IMR-90 (cell line): ENCODE results near the gene ENPP7. TPM values are rescaled to one million over a fixed set of nuclear protein-coding genes. Genes with fewer than 3 reads are reported as not detected.

Experiments
- ATAC-seq: fragments of 200-7000 bp; cut with Tn5 transposase; 2 replicates; pipeline ENCODE4 v1.9.1; 2020; ENCODE audit warnings: low read depth, mild to moderate bottlenecking, moderate library complexity
- BruUV-seq: library from RNA; stranded (reverse); fragments of 400-500 nt; replicated peaks from 2 replicates; lab custom pipeline; 2021; lab: Mats Ljungman, UMichigan
- CTCF ChIA-PET: fragments of 300-600 bp; formaldehyde crosslinking; extraction: SDS; loops from one replicate; lab custom pipeline; 2021; ENCODE audit warnings: antibody characterized with exemption; lab: Yijun Ruan, JAX
- POLR2A ChIA-PET: fragments of 300-600 bp; sonication (Branson Sonifier 250); formaldehyde crosslinking; loops from one replicate; lab custom pipeline; 2022; ENCODE audit warnings: antibody characterized with exemption; ENCODE audit not compliant: unreplicated experiment; lab: Charles Lee
- DNase-seq: peaks from one replicate; pipeline ENCODE4 v3.0.0; 2013
- H2AFZ ChIP-seq: replicated peaks from 2 replicates; pipeline ENCODE3; 2013; ENCODE audit warnings: low read length, mild to moderate bottlenecking; ENCODE audit not compliant: poor library complexity
- H2AK5ac ChIP-seq: 2 replicates; pipeline ENCODE4 v1.6.1; 2013; ENCODE audit warnings: low read depth, low read length, inconsistent platforms
- H2AK9ac ChIP-seq: replicated peaks from 2 replicates; pipeline ENCODE3; 2013; ENCODE audit warnings: mild to moderate bottlenecking, low read depth, low read length, moderate library complexity; ENCODE audit not compliant: poor library complexity
- H2BK120ac ChIP-seq: 2 replicates; pipeline ENCODE4 v1.6.1; 2013; ENCODE audit warnings: low read depth, low read length, inconsistent platforms
- H2BK15ac ChIP-seq: 3 replicates; pipeline ENCODE4 v1.6.1; 2013; ENCODE audit warnings: low read depth, low read length, inconsistent platforms
- H2BK20ac ChIP-seq: 2 replicates; pipeline ENCODE4 v1.6.1; 2013; ENCODE audit warnings: low read depth, mild to moderate bottlenecking, inconsistent platforms, low read length, moderate library complexity
- H2BK5ac ChIP-seq: 2 replicates; pipeline ENCODE4 v1.6.1; 2013; ENCODE audit warnings: mild to moderate bottlenecking, low read depth, low read length, inconsistent platforms; ENCODE audit not compliant: poor library complexity, severe bottlenecking
- H3K14ac ChIP-seq: replicated peaks from 2 replicates; pipeline ENCODE4 v1.6.1; 2013; ENCODE audit warnings: low read depth, low read length, inconsistent platforms
- H3K18ac ChIP-seq: 2 replicates; pipeline ENCODE4 v1.6.1; 2013; ENCODE audit warnings: low read depth, low read length, control low read depth
- H3K23ac ChIP-seq: 2 replicates; pipeline ENCODE4 v1.6.1; 2013; ENCODE audit warnings: low read depth, low read length, inconsistent platforms
- H3K27ac ChIP-seq: 2 replicates; pipeline ENCODE4 v1.5.1; 2013; ENCODE audit warnings: mild to moderate bottlenecking, control low read depth, low read length; ENCODE audit not compliant: insufficient read depth
- H3K27me3 ChIP-seq: 2 replicates; pipeline ENCODE4 v1.6.1; 2013; ENCODE audit warnings: low read length; ENCODE audit not compliant: control insufficient read depth, insufficient read depth
- H3K36me3 ChIP-seq: 2 replicates; pipeline ENCODE4 v1.6.1; 2013; ENCODE audit warnings: low read length, mixed read lengths; ENCODE audit not compliant: control insufficient read depth, insufficient read depth
- H3K4ac ChIP-seq: 2 replicates; pipeline ENCODE4 v1.6.1; 2013; ENCODE audit warnings: low read depth, low read length, inconsistent platforms
- H3K4me1 ChIP-seq: 2 replicates; pipeline ENCODE4 v1.6.1; 2013; ENCODE audit warnings: low read length, mixed read lengths; ENCODE audit not compliant: control insufficient read depth, insufficient read depth
- H3K4me2 ChIP-seq: 2 replicates; pipeline ENCODE4 v1.6.1; 2013; ENCODE audit warnings: low read depth, mild to moderate bottlenecking, control low read depth, low read length, moderate library complexity
- H3K4me3 ChIP-seq: 2 replicates; pipeline ENCODE4 v1.5.1; 2013; ENCODE audit warnings: low read depth, mild to moderate bottlenecking, control low read depth, low read length, moderate library complexity; ENCODE audit not compliant: insufficient read depth
- H3K56ac ChIP-seq: 2 replicates; pipeline ENCODE4 v1.6.1; 2013; ENCODE audit warnings: low read length, inconsistent platforms; ENCODE audit not compliant: insufficient read depth; ENCODE audit errors: extremely low read depth
- H3K79me1 ChIP-seq, 2 experiments: 2 replicates each; pipeline ENCODE4 v1.6.1; 2013; ENCODE audit warnings: low read length in 2 of 2, inconsistent platforms in 1 of 2, low read depth in 1 of 2
- H3K9ac ChIP-seq: 2 replicates; pipeline ENCODE4 v1.6.1; 2013; ENCODE audit warnings: low read depth, low read length, control low read depth
- H3K9me1 ChIP-seq: 2 replicates; pipeline ENCODE4 v1.6.1; 2013; ENCODE audit warnings: low read length, inconsistent platforms; ENCODE audit not compliant: insufficient read depth
- H3K9me3 ChIP-seq: 2 replicates; pipeline ENCODE4 v1.6.1; 2013; ENCODE audit warnings: low read length; ENCODE audit not compliant: control insufficient read depth, insufficient read depth
- H4K20me1 ChIP-seq: 2 replicates; pipeline ENCODE4 v1.6.1; 2013; ENCODE audit warnings: low read length, inconsistent platforms; ENCODE audit not compliant: insufficient read depth
- H4K5ac ChIP-seq: 2 replicates; pipeline ENCODE4 v1.6.1; 2013; ENCODE audit warnings: mild to moderate bottlenecking, low read depth, low read length, control low read depth
- H4K8ac ChIP-seq, 2 experiments: 2 replicates each; pipeline ENCODE4 v1.6.1; 2013; ENCODE audit warnings: low read depth in 2 of 2, low read length in 2 of 2, control low read depth in 1 of 2, inconsistent platforms in 1 of 2
- H4K91ac ChIP-seq: 2 replicates; pipeline ENCODE4 v1.6.1; 2013; ENCODE audit warnings: low read depth, low read length, inconsistent platforms; ENCODE audit not compliant: insufficient read depth
- BHLHE40 ChIP-seq: fragments of 150-350 bp; IDR thresholded peaks from 2 replicates; pipeline ENCODE4 v1.6.1; 2016; ENCODE audit warnings: mild to moderate bottlenecking, low read depth, low read length
- CHD1 ChIP-seq: IDR thresholded peaks from 2 replicates; pipeline ENCODE4 v1.6.1; 2012; ENCODE audit warnings: low read depth, low read length, improper control_type of control experiment
- FOS ChIP-seq: fragments of 150-350 bp; IDR thresholded peaks from 2 replicates; pipeline ENCODE4 v1.6.1; 2016; ENCODE audit warnings: low read depth, low read length
- MAFK ChIP-seq: IDR thresholded peaks from 2 replicates; pipeline ENCODE4 v1.6.1; 2012; ENCODE audit warnings: low read depth, low read length, improper control_type of control experiment
- NFE2L2 ChIP-seq: fragments of 150-350 bp; IDR thresholded peaks from 2 replicates; pipeline ENCODE4 v1.6.1; 2016; ENCODE audit warnings: low read depth, mild to moderate bottlenecking, low read length
- POLR2A ChIP-seq: IDR thresholded peaks from 2 replicates; pipeline ENCODE4 v1.6.1; 2012; ENCODE audit warnings: mild to moderate bottlenecking, low read depth, low read length
- RAD21 ChIP-seq: IDR thresholded peaks from 2 replicates; pipeline ENCODE4 v1.6.1; 2012; ENCODE audit warnings: low read length, improper control_type of control experiment
- RCOR1 ChIP-seq: IDR thresholded peaks from 2 replicates; pipeline ENCODE4 v1.6.1; 2012; ENCODE audit warnings: mild to moderate bottlenecking, low read length, improper control_type of control experiment; ENCODE audit not compliant: insufficient replicate concordance
- RFX5 ChIP-seq: IDR thresholded peaks from 2 replicates; pipeline ENCODE4 v1.8.0; 2012; ENCODE audit warnings: low read depth, mild to moderate bottlenecking, low read length, moderate library complexity
- WGBS, 2 experiments: methylation state at CpG; one replicate each; pipeline versions ENCODE4 v1.1.5 to v1.1.7; 2013; ENCODE audit warnings: missing lambda C conversion rate in 2 of 2; ENCODE audit not compliant: insufficient read length in 1 of 2; ENCODE audit errors: extremely low coverage in 2 of 2; 5-methylcytosine and 5-hydroxymethylcytosine counted together
- dilution Hi-C: fragments of 300-500 bp; cut with HindIII; formaldehyde crosslinking; loops from one replicate; pipeline ENCODE4 v1.14.3; 2018; ENCODE audit warnings: low sequenced_read_pairs; ENCODE audit not compliant: unreplicated experiment
- in situ Hi-C: fragments of 300-500 bp; cut with MboI; formaldehyde crosslinking; loops from 3 replicates; pipeline ENCODE4 v1.14.3; 2019; ENCODE audit warnings: low sequenced_read_pairs, inconsistent platforms, mixed read lengths
- intact Hi-C: fragments of 100-400 bp; cut with micrococcal nuclease; formaldehyde crosslinking; loops from 2 replicates; pipeline ENCODE4 v1.10.0; 2022
- polyA plus RNA-seq, 3 experiments: library from polyadenylated mRNA; depleted of rRNA; stranded (reverse); fragments of >200 nt; gene quantifications; 2 replicates each; pipeline ENCODE4 v1.2.3, GENCODE V29; 2012; ENCODE audit warnings: low replicate concordance in 1 of 3
- total RNA-seq: library from RNA; depleted of rRNA; stranded (reverse); fragments of >200 nt; gene quantifications from 2 replicates; pipeline ENCODE4 v1.2.3, GENCODE V29; 2012
- TF ChIP-seq, protein P1 (sequence below): fragments of 150-350 bp; IDR thresholded peaks from 2 replicates; pipeline ENCODE4 v1.6.1; 2016; ENCODE audit warnings: low read depth, mild to moderate bottlenecking, low read length, moderate library complexity, borderline replicate concordance
- TF ChIP-seq, protein P2 (sequence below): conservative IDR thresholded peaks from 2 replicates; pipeline ENCODE4 v1.5.1; 2012; ENCODE audit warnings: mild to moderate bottlenecking, low read depth, low read length, improper control_type of control experiment

Gene ENPP7
- total and polyA plus RNA-seq, 2 of the 4 experiments (the other 2 are of a cell fraction): not detected

DNA sequence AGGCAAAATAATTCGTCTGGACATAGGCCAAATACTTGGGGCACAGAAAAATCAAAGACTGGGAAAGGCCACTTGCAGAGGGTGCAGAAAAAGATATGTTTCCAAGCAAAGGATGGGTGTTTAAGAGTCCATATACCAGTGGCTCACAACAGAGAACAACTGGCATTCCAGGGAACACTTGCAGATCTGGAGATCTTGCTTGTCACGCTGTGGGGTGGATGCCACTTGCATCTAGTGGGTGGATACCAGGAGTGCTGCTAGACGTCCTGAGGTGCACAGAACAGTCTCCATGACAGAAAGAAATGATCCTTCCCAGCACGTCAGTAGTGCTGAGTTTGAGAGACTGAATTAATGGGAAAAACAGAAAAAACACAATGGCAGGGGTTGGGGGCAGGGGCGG, 57.7 kb downstream of the ENPP7 start:
- no peak for ATAC-seq
- H3K79me1 ChIP-seq: no peaks in the 10 kb centered on the region
- no peak overlapping the region for H2BK120ac ChIP-seq
- DNase-seq: no peak
- H2BK5ac ChIP-seq: no peak overlapping the region
- H4K20me1 ChIP-seq: peaks cover 7% of the 10 kb centered on the region; the same call in 1 of the 2 replicates
- TF ChIP-seq RCOR1 (no peak), BHLHE40 (no peak), POLR2A (no peak), FOS (no peak), RAD21 (no peak), MAFK (no peak), NFE2L2 (no peak), CHD1 (no peak), RFX5 (no peak)
- TF ChIP-seq, protein P1, sequence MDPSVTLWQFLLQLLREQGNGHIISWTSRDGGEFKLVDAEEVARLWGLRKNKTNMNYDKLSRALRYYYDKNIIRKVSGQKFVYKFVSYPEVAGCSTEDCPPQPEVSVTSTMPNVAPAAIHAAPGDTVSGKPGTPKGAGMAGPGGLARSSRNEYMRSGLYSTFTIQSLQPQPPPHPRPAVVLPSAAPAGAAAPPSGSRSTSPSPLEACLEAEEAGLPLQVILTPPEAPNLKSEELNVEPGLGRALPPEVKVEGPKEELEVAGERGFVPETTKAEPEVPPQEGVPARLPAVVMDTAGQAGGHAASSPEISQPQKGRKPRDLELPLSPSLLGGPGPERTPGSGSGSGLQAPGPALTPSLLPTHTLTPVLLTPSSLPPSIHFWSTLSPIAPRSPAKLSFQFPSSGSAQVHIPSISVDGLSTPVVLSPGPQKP: no peak
- TF ChIP-seq, protein P2, sequence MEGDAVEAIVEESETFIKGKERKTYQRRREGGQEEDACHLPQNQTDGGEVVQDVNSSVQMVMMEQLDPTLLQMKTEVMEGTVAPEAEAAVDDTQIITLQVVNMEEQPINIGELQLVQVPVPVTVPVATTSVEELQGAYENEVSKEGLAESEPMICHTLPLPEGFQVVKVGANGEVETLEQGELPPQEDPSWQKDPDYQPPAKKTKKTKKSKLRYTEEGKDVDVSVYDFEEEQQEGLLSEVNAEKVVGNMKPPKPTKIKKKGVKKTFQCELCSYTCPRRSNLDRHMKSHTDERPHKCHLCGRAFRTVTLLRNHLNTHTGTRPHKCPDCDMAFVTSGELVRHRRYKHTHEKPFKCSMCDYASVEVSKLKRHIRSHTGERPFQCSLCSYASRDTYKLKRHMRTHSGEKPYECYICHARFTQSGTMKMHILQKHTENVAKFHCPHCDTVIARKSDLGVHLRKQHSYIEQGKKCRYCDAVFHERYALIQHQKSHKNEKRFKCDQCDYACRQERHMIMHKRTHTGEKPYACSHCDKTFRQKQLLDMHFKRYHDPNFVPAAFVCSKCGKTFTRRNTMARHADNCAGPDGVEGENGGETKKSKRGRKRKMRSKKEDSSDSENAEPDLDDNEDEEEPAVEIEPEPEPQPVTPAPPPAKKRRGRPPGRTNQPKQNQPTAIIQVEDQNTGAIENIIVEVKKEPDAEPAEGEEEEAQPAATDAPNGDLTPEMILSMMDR: no peak
- H4K5ac ChIP-seq: no peak overlapping the region
- peaks cover 4% of the 10 kb centered on the region for H3K36me3 ChIP-seq
- H3K27ac ChIP-seq: no peak overlapping the region
- H3K4me1 ChIP-seq: peaks cover 2% of the 10 kb centered on the region
- intact Hi-C loops: no loop called here
- H3K9me3 ChIP-seq: no peaks in the 10 kb centered on the region
- H4K91ac ChIP-seq: no peak overlapping the region
- ChIA-PET CTCF (no interaction called here), POLR2A (no interaction called here)
- no peak overlapping the region for H2AFZ ChIP-seq
- WGBS, 2 experiments: 22% methylated on average over 1 of the region's 5 CpGs; no CpG with 5 or more reads in 1 of the 2 experiments
- no peak overlapping the region for H3K14ac ChIP-seq
- no peak overlapping the region for H3K56ac ChIP-seq
- H3K23ac ChIP-seq: no peak overlapping the region
- dilution Hi-C loops: no loop called here
- no peak overlapping the region for H2BK15ac ChIP-seq
- H3K18ac ChIP-seq: no peak overlapping the region
- H3K27me3 ChIP-seq: peaks cover 37% of the 10 kb centered on the region
- H3K9me1 ChIP-seq: no peaks in the 10 kb centered on the region
- no peak overlapping the region for H2AK5ac ChIP-seq
- H2AK9ac ChIP-seq: no peak overlapping the region
- H3K4me2 ChIP-seq: no peak overlapping the region
- BruUV-seq: no TSS peak
- no peak overlapping the region for H2BK20ac ChIP-seq
- no peak overlapping the region for H4K8ac ChIP-seq
- no peak overlapping the region for H3K4ac ChIP-seq
- in situ Hi-C loops: loop anchor here (10.0 kb wide), 1 partner anchor 126 kb away; no protein-coding TSS in a partner anchor
- no peak overlapping the region for H3K4me3 ChIP-seq
- no peak overlapping the region for H3K9ac ChIP-seq
